Measurements from ENCODE around the gene MRGPRX3. TPM values are rescaled to one million over a fixed set of nuclear protein-coding genes. Genes with fewer than 3 reads are reported as not detected.

The MRGPRX3 gene
- total RNA-seq, 1 donor from 2014 or later: not detected

Other genes with a start within 250 kb of the MRGPRX3 start
- gene SERGEF, start 119.5 kb upstream of the MRGPRX3 start, total RNA-seq: 24.5 and 32.8 TPM in 2 replicates
- 0.49 and 0.51 TPM in 2 replicates for gene TPH1, start 86.3 kb upstream of the MRGPRX3 start, total RNA-seq
- gene SAAL1, start 26.5 kb upstream of the MRGPRX3 start, total RNA-seq: 42.5 and 42.9 TPM in 2 replicates
- not detected in 2 replicates for gene MRGPRX4, start 40.3 kb downstream of the MRGPRX3 start, total RNA-seq
- not detected in 2 replicates for gene SAA4, start 104.2 kb downstream of the MRGPRX3 start, total RNA-seq
- gene SAA2, start 116.1 kb downstream of the MRGPRX3 start, total RNA-seq: not detected in 2 replicates
- gene SAA1, start 133.7 kb downstream of the MRGPRX3 start, total RNA-seq: not detected in 2 replicates
- 19.9 and 21.4 TPM in 2 replicates for gene HPS5, start 189.6 kb downstream of the MRGPRX3 start, total RNA-seq
- 52.2 and 56.9 TPM in 2 replicates for gene GTF2H1, start 190.0 kb downstream of the MRGPRX3 start, total RNA-seq